Mesenchymal stem cell (in vitro differentiated cells and primary cell): Measurements from ENCODE around the gene CTLA4.

Experiments
- DNase-seq: peaks from one replicate; pipeline ENCODE4 v3.0.0-alpha.2; 2013
- H2AFZ ChIP-seq: one replicate; pipeline ENCODE4 v1.6.1; 2013; ENCODE audit warnings: low read depth, mild to moderate bottlenecking, control low read depth, inconsistent platforms, low read length, moderate library complexity
- H2AK5ac ChIP-seq: 2 replicates; pipeline ENCODE4 v1.6.1; 2013; ENCODE audit warnings: low read length, moderate library complexity, mild to moderate bottlenecking, inconsistent platforms; ENCODE audit not compliant: severe bottlenecking
- H2BK120ac ChIP-seq: one replicate; pipeline ENCODE4 v1.6.1; 2013; ENCODE audit warnings: low read depth, mild to moderate bottlenecking, inconsistent platforms, low read length, moderate library complexity
- H2BK12ac ChIP-seq, 2 experiments: one replicate each; pipeline ENCODE4 v1.6.1; 2013; ENCODE audit warnings: inconsistent platforms in 2 of 2, low read length in 2 of 2, mild to moderate bottlenecking in 2 of 2, moderate library complexity in 2 of 2, control low read depth in 1 of 2
- H2BK15ac ChIP-seq: one replicate; pipeline ENCODE4 v1.6.1; 2013; ENCODE audit warnings: mild to moderate bottlenecking, low read depth, inconsistent platforms; ENCODE audit not compliant: poor library complexity, severe bottlenecking
- H2BK5ac ChIP-seq: 2 replicates; pipeline ENCODE4 v1.6.1; 2013; ENCODE audit warnings: low read depth, mild to moderate bottlenecking, low read length, control low read depth, inconsistent platforms; ENCODE audit not compliant: poor library complexity, severe bottlenecking
- H3K14ac ChIP-seq, 2 experiments: one replicate each; pipeline ENCODE4 v1.6.1; 2013; ENCODE audit warnings: inconsistent platforms in 2 of 2, low read length in 2 of 2, control low read depth in 1 of 2, mild to moderate bottlenecking in 1 of 2, moderate library complexity in 1 of 2
- H3K18ac ChIP-seq, 2 experiments: one replicate each; pipeline ENCODE4 v1.6.1; 2013; ENCODE audit warnings: inconsistent platforms in 2 of 2, low read length in 2 of 2, control low read depth in 1 of 2, low read depth in 1 of 2, mild to moderate bottlenecking in 1 of 2
- H3K23ac ChIP-seq, 2 experiments: one replicate each; pipeline ENCODE4 v1.6.1; 2013; ENCODE audit warnings: inconsistent platforms in 2 of 2, low read length in 2 of 2, mild to moderate bottlenecking in 2 of 2, moderate library complexity in 2 of 2, control low read depth in 1 of 2
- H3K27ac ChIP-seq: 2 replicates; pipeline ENCODE4 v1.5.1; 2013; ENCODE audit warnings: mild to moderate bottlenecking, moderate library complexity, low read length, control low read depth, inconsistent platforms; ENCODE audit not compliant: poor library complexity, severe bottlenecking
- H3K27me3 ChIP-seq, 2 experiments: 2 replicates each; pipeline versions ENCODE4 v1.6.1 to v1.7.0; 2013; ENCODE audit warnings: low read length in 2 of 2, mild to moderate bottlenecking in 2 of 2, moderate library complexity in 2 of 2, control low read depth in 1 of 2, inconsistent platforms in 1 of 2; ENCODE audit not compliant: control insufficient read depth in 1 of 2, insufficient read depth in 1 of 2
- H3K36me3 ChIP-seq, 2 experiments: 2 replicates each; pipeline versions ENCODE4 v1.6.1 to v1.7.0; 2013; ENCODE audit warnings: low read length in 2 of 2, control low read depth in 1 of 2, inconsistent platforms in 1 of 2, low read depth in 1 of 2, mild to moderate bottlenecking in 1 of 2; ENCODE audit not compliant: insufficient read depth in 2 of 2, control insufficient read depth in 1 of 2
- H3K4ac ChIP-seq, 2 experiments: one replicate each; pipeline ENCODE4 v1.6.1; 2013; ENCODE audit warnings: inconsistent platforms in 2 of 2, low read length in 2 of 2, mild to moderate bottlenecking in 2 of 2, moderate library complexity in 2 of 2, control low read depth in 1 of 2, low read depth in 1 of 2
- H3K4me1 ChIP-seq: 2 replicates; pipeline ENCODE4 v1.6.1; 2013; ENCODE audit warnings: low read depth, low read length, control low read depth; ENCODE audit not compliant: control insufficient read depth, insufficient read depth
- H3K4me2 ChIP-seq: 2 replicates; pipeline ENCODE4 v1.6.1; 2013; ENCODE audit warnings: low read length, mild to moderate bottlenecking, inconsistent platforms; ENCODE audit not compliant: poor library complexity, severe bottlenecking
- H3K4me3 ChIP-seq, 2 experiments: 2 replicates each; pipeline versions ENCODE4 v1.5.1 to v1.7.0; 2013; ENCODE audit warnings: low read length in 2 of 2, mild to moderate bottlenecking in 2 of 2, control low read depth in 1 of 2, low read depth in 1 of 2; ENCODE audit not compliant: insufficient read depth in 1 of 2
- H3K79me1 ChIP-seq: replicated peaks from 2 replicates; pipeline ENCODE4 v1.6.1; 2013; ENCODE audit warnings: mild to moderate bottlenecking, control low read depth, low read length, inconsistent platforms; ENCODE audit not compliant: poor library complexity, severe bottlenecking
- H3K9ac ChIP-seq: 2 replicates; pipeline ENCODE4 v1.7.0; 2013; ENCODE audit warnings: mild to moderate bottlenecking, low read length, moderate library complexity
- H3K9me3 ChIP-seq: 2 replicates; pipeline ENCODE4 v1.7.0; 2013; ENCODE audit warnings: mild to moderate bottlenecking, low read length; ENCODE audit not compliant: control insufficient read depth
- H4K8ac ChIP-seq: one replicate; pipeline ENCODE4 v1.6.1; 2013; ENCODE audit warnings: inconsistent platforms, mild to moderate bottlenecking, low read length, moderate library complexity
- H4K91ac ChIP-seq: one replicate; pipeline ENCODE4 v1.6.1; 2013; ENCODE audit warnings: mild to moderate bottlenecking, low read length, inconsistent platforms
- WGBS: methylation state at CpG from one replicate; pipeline ENCODE4 v1.1.7; 2013; ENCODE audit warnings: mixed read lengths; 5-methylcytosine and 5-hydroxymethylcytosine counted together

CTLA4 gene

GRCh38 chr2:203861197-203861596, 6.4 kb upstream of the CTLA4 start:
- H3K79me1 ChIP-seq, result no peaks in the 10 kb centered on the region
- H3K36me3 ChIP-seq, result no peaks in the 10 kb centered on the region
- no peak overlapping the region for H2AK5ac ChIP-seq
- no peak overlapping the region for H3K18ac ChIP-seq
- no peak overlapping the region for H3K9ac ChIP-seq
- no peak overlapping the region for H3K4ac ChIP-seq
- H3K4me1 ChIP-seq, result no peaks in the 10 kb centered on the region
- H2BK12ac ChIP-seq, result no peak overlapping the region
- no peak overlapping the region for H3K23ac ChIP-seq
- no peak overlapping the region for H3K4me2 ChIP-seq
- no peak overlapping the region for H4K91ac ChIP-seq
- H2AFZ ChIP-seq, result no peak overlapping the region
- WGBS, result 76% methylated on average over 2 of the region's 4 CpGs
- no peak overlapping the region for H2BK5ac ChIP-seq
- DNase-seq, result no peak
- H2BK15ac ChIP-seq, result no peak overlapping the region
- no peak overlapping the region for H3K27ac ChIP-seq
- no peak overlapping the region for H3K4me3 ChIP-seq
- H3K9me3 ChIP-seq, result peaks cover 3% of the 10 kb centered on the region
- peaks cover 0 to 5% of the 10 kb centered on the region in 2 experiments for H3K27me3 ChIP-seq
- H4K8ac ChIP-seq, result no peak overlapping the region
- no peak overlapping the region for H2BK120ac ChIP-seq
- H3K14ac ChIP-seq, result no peak overlapping the region

- Histone ChIP-seq H2BK5ac (no peak overlapping the region), H2BK12ac (no peak overlapping the region), H2BK120ac (no peak overlapping the region), H3K9me3 (peaks cover 3% of the 10 kb centered on the region), H3K27me3 (peaks cover 0 to 8% of the 10 kb centered on the region in 2 experiments), H3K9ac (no peak overlapping the region), H3K4ac (no peak overlapping the region), H2AFZ (no peak overlapping the region), H3K23ac (no peak overlapping the region), H2BK15ac (no peak overlapping the region), H4K91ac (no peak overlapping the region), H3K36me3 (no peaks in the 10 kb centered on the region), H3K27ac (no peak overlapping the region), H4K8ac (no peak overlapping the region), H3K18ac (no peak overlapping the region), H3K4me3 (no peak overlapping the region), H3K4me1 (no peaks in the 10 kb centered on the region), H3K4me2 (no peak overlapping the region), H3K14ac (no peak overlapping the region), H3K79me1 (no peaks in the 10 kb centered on the region), H2AK5ac (no peak overlapping the region)
- WGBS, result no CpG with 5 or more reads among the region's 1 CpG
- DNase-seq, result no peak
These were observed 6.0 kb upstream of the CTLA4 start for GRCh38 chr2:203861607-203862006.

GRCh38 chr2:203869223-203870042, 1.9 kb downstream of the CTLA4 start:
- H3K27me3 ChIP-seq, result peaks cover 27 to 29% of the 10 kb centered on the region in 2 experiments
- no peak overlapping the region for H3K4me3 ChIP-seq
- H2BK15ac ChIP-seq, result no peak overlapping the region
- H3K79me1 ChIP-seq, result no peaks in the 10 kb centered on the region
- H2AFZ ChIP-seq, result no peak overlapping the region
- H3K9me3 ChIP-seq, result no peaks in the 10 kb centered on the region
- H3K18ac ChIP-seq, result no peak overlapping the region
- H3K36me3 ChIP-seq, result no peaks in the 10 kb centered on the region
- H3K14ac ChIP-seq, result no peak overlapping the region
- H3K9ac ChIP-seq, result no peak overlapping the region
- WGBS, result 84% methylated on average over 6 of the region's 6 CpGs
- H3K27ac ChIP-seq, result no peak overlapping the region
- no peak overlapping the region for H4K91ac ChIP-seq
- no peak overlapping the region for H2BK5ac ChIP-seq
- no peak overlapping the region for H3K4ac ChIP-seq
- H2BK12ac ChIP-seq, result no peak overlapping the region
- no peak overlapping the region for H4K8ac ChIP-seq
- DNase-seq, result no peak
- H3K4me1 ChIP-seq, result no peaks in the 10 kb centered on the region
- H3K23ac ChIP-seq, result no peak overlapping the region
- no peak overlapping the region for H3K4me2 ChIP-seq
- H2AK5ac ChIP-seq, result no peak overlapping the region
- H2BK120ac ChIP-seq, result no peak overlapping the region

- no peak overlapping the region for H4K91ac ChIP-seq
- no peaks in the 10 kb centered on the region for H3K36me3 ChIP-seq
- H3K4me3 ChIP-seq, result no peak overlapping the region
- H3K23ac ChIP-seq, result no peak overlapping the region
- no peak overlapping the region for H4K8ac ChIP-seq
- H3K4ac ChIP-seq, result no peak overlapping the region
- no peaks in the 10 kb centered on the region for H3K9me3 ChIP-seq
- no peak overlapping the region for H3K9ac ChIP-seq
- no peak overlapping the region for H2BK12ac ChIP-seq
- H3K4me1 ChIP-seq, result no peaks in the 10 kb centered on the region
- no peak overlapping the region for H2AK5ac ChIP-seq
- peaks cover 29 to 30% of the 10 kb centered on the region in 2 experiments for H3K27me3 ChIP-seq
- H3K14ac ChIP-seq, result no peak overlapping the region
- H2BK120ac ChIP-seq, result no peak overlapping the region
- H3K27ac ChIP-seq, result no peak overlapping the region
- no peaks in the 10 kb centered on the region for H3K79me1 ChIP-seq
- H3K18ac ChIP-seq, result no peak overlapping the region
- no peak overlapping the region for H2BK15ac ChIP-seq
- no peak overlapping the region for H2BK5ac ChIP-seq
- DNase-seq, result no peak
- no peak overlapping the region for H2AFZ ChIP-seq
- WGBS, result 81% methylated on average over 9 of the region's 9 CpGs
- H3K4me2 ChIP-seq, result no peak overlapping the region
These were observed 2.9 kb downstream of the CTLA4 start for GRCh38 chr2:203870481-203870880.
